DND-41 (cell line): ENCODE measurements around the gene CALM1.

Experiments
- ATAC-seq: fragments of 200-7000 bp; cut with Tn5 transposase; 3 replicates; pipeline ENCODE4 v1.9.1; 2021; ENCODE audit warnings: low read depth; ENCODE audit not compliant: insufficient read depth
- DNase-seq: peaks from one replicate; pipeline ENCODE4 v3.0.0-alpha.2; 2020
- H2AFZ ChIP-seq: 2 replicates; pipeline ENCODE4 v1.6.0; 2012; ENCODE audit warnings: low read depth, low read length
- H3K27ac ChIP-seq: 2 replicates; pipeline ENCODE4 v1.5.1; 2012; ENCODE audit warnings: low read length, inconsistent platforms
- H3K27me3 ChIP-seq: fragments of 200-600 bp; sonication (generic); 2 replicates; pipeline ENCODE4 v1.6.0; 2012; ENCODE audit warnings: low read length, mild to moderate bottlenecking, inconsistent platforms; ENCODE audit not compliant: insufficient read depth, poor library complexity
- H3K36me3 ChIP-seq: 2 replicates; pipeline ENCODE4 v1.5.1; 2012; ENCODE audit warnings: low read length, inconsistent platforms; ENCODE audit not compliant: insufficient read depth
- H3K4me1 ChIP-seq: 2 replicates; pipeline ENCODE4 v1.5.1; 2012; ENCODE audit warnings: mild to moderate bottlenecking, low read length; ENCODE audit not compliant: insufficient read depth
- H3K4me2 ChIP-seq: 2 replicates; pipeline ENCODE4 v1.6.0; 2012; ENCODE audit warnings: mild to moderate bottlenecking, moderate library complexity, low read length, inconsistent platforms; ENCODE audit not compliant: insufficient read depth
- H3K4me3 ChIP-seq, 2 experiments: fragments of 200-600 bp in 1 of 2; shearing (Covaris generic) in 1 of 2; 2 replicates each; pipeline ENCODE4 v1.5.1; 2012 to 2016; ENCODE audit warnings: inconsistent platforms in 2 of 2, low read length in 2 of 2, mild to moderate bottlenecking in 2 of 2, low read depth in 1 of 2, moderate library complexity in 1 of 2
- H3K79me2 ChIP-seq: 2 replicates; pipeline ENCODE4 v1.6.0; 2012; ENCODE audit warnings: low read length, inconsistent platforms; ENCODE audit not compliant: insufficient read depth
- H3K9ac ChIP-seq: 2 replicates; pipeline ENCODE4 v1.6.0; 2012; ENCODE audit warnings: low read depth, mild to moderate bottlenecking, inconsistent platforms, low read length, moderate library complexity
- H3K9me3 ChIP-seq: 2 replicates; pipeline ENCODE4 v1.5.1; 2012; ENCODE audit warnings: low read length, moderate library complexity, mild to moderate bottlenecking, inconsistent platforms; ENCODE audit not compliant: insufficient read depth, severe bottlenecking
- H4K20me1 ChIP-seq: 2 replicates; pipeline ENCODE4 v1.6.0; 2012; ENCODE audit warnings: low read length; ENCODE audit not compliant: insufficient read depth
- EZH2 ChIP-seq: IDR thresholded peaks from 3 replicates; pipeline ENCODE4 v1.6.1; 2012; ENCODE audit warnings: borderline replicate concordance, low read depth, mild to moderate bottlenecking, moderate library complexity, low read length, inconsistent platforms; ENCODE audit not compliant: severe bottlenecking
- TF ChIP-seq, protein P1 (sequence below): IDR thresholded peaks from 2 replicates; pipeline ENCODE4 v1.5.1; 2012; ENCODE audit warnings: borderline replicate concordance, low read length, moderate library complexity, mild to moderate bottlenecking; ENCODE audit not compliant: poor library complexity, severe bottlenecking; ENCODE audit errors: extremely low read depth

Gene CALM1

DNA sequence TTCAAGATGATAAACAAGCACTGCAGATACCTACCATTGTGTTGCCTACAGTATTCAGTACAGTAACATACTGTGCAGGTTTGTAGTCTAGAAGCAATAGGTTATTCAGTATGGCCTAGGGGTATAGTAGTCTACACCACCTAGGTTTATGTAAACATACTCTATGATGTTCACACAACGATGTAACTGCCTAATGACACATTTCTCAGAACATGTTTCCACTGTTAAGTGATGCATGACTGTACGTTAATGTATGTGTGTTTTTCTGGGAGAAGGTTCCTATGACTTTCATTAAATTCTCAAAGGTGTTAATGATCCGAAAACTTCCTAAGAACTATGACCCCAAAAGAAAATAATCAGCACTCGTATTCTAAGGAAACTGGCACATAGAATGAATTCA is 20.9 kb upstream of the CALM1 start:
- Histone ChIP-seq H3K27me3 (no peaks in the 10 kb centered on the region), H2AFZ (no peak overlapping the region), H3K27ac (no peak overlapping the region), H3K79me2 (no peaks in the 10 kb centered on the region), H3K4me3 (no peak overlapping the region), H3K36me3 (no peaks in the 10 kb centered on the region), H3K9ac (no peak overlapping the region), H4K20me1 (no peaks in the 10 kb centered on the region), H3K4me1 (no peaks in the 10 kb centered on the region), H3K4me2 (no peak overlapping the region), H3K9me3 (no peaks in the 10 kb centered on the region)
- DNase-seq (no peak), ATAC-seq (no peak)
- TF ChIP-seq, protein P1, sequence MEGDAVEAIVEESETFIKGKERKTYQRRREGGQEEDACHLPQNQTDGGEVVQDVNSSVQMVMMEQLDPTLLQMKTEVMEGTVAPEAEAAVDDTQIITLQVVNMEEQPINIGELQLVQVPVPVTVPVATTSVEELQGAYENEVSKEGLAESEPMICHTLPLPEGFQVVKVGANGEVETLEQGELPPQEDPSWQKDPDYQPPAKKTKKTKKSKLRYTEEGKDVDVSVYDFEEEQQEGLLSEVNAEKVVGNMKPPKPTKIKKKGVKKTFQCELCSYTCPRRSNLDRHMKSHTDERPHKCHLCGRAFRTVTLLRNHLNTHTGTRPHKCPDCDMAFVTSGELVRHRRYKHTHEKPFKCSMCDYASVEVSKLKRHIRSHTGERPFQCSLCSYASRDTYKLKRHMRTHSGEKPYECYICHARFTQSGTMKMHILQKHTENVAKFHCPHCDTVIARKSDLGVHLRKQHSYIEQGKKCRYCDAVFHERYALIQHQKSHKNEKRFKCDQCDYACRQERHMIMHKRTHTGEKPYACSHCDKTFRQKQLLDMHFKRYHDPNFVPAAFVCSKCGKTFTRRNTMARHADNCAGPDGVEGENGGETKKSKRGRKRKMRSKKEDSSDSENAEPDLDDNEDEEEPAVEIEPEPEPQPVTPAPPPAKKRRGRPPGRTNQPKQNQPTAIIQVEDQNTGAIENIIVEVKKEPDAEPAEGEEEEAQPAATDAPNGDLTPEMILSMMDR, result no peak
- TF ChIP-seq EZH2, result no peak

DNA sequence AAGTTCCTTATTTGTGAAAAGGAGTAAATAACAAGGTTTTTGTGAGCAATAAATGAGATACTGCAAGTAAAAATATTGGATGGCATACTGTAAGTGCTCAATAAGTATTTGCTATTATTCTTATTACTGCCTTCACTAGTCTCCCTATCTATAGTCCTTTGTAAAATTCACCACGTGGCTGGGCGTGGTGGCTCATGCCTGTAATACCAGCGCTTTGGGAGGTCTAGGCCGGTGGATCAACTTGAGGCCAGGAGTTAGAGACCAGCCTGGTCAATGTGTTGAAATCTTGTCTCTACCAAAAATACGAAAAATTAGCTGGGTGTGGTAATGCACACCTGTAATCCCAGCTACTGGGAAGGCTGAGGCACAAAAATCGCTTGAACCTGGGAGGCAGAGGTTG is 18.6 kb upstream of the CALM1 start:
- H3K4me2 ChIP-seq, result no peak overlapping the region
- H3K9ac ChIP-seq, result no peak overlapping the region
- H3K36me3 ChIP-seq, result no peaks in the 10 kb centered on the region
- no peak for DNase-seq
- TF ChIP-seq, protein P1, result no peak
- TF ChIP-seq EZH2, result no peak
- no peak for ATAC-seq
- H3K27me3 ChIP-seq, result no peaks in the 10 kb centered on the region
- no peak overlapping the region for H3K4me3 ChIP-seq
- no peak overlapping the region for H3K27ac ChIP-seq
- H3K4me1 ChIP-seq, result peaks cover 10% of the 10 kb centered on the region
- no peaks in the 10 kb centered on the region for H3K9me3 ChIP-seq
- no peaks in the 10 kb centered on the region for H4K20me1 ChIP-seq
- no peak overlapping the region for H2AFZ ChIP-seq
- H3K79me2 ChIP-seq, result no peaks in the 10 kb centered on the region

GRCh38 chr14:90379106-90379505 is 17.7 kb upstream of the CALM1 start:
- Histone ChIP-seq H3K4me2 (no peak overlapping the region), H4K20me1 (no peaks in the 10 kb centered on the region), H3K27me3 (no peaks in the 10 kb centered on the region), H3K36me3 (no peaks in the 10 kb centered on the region), H3K4me1 (peaks cover 16% of the 10 kb centered on the region), H2AFZ (no peak overlapping the region), H3K27ac (no peak overlapping the region), H3K9me3 (no peaks in the 10 kb centered on the region), H3K79me2 (no peaks in the 10 kb centered on the region), H3K4me3 (no peak overlapping the region), H3K9ac (no peak overlapping the region)
- TF ChIP-seq EZH2, result no peak
- TF ChIP-seq, protein P1, result no peak
- DNase-seq, result no peak
- ATAC-seq, result no peak
